ENCODE measurements around the gene GPC6. TPM values are rescaled to one million over a fixed set of nuclear protein-coding genes. Genes with fewer than 3 reads are reported as not detected.
A peak's percentile ranks its signal among the peaks of the same experiment; 100 is the strongest.

Gene GPC6
- total and polyA plus RNA-seq, 2 experiments from 2014 or later: 14.4 to 20.8 TPM

- Histone ChIP-seq H2AFZ (peak overlapping the region; percentile 7; the same call in 1 of the 2 replicates), H3K36me3 (ENCODE audit: low read depth) (no peaks in the 10 kb centered on the region), H4K20me1 (ENCODE audit: insufficient read depth) (no peaks in the 10 kb centered on the region), H3K4me2 (ENCODE audit: unreplicated experiment) (peak overlapping the region; percentile 19), H3F3A (ENCODE audit: insufficient read depth) (peaks cover 19% of the 10 kb centered on the region; the same call in 1 of the 2 replicates), H3K27ac (no peak overlapping the region), H3K9ac (no peak overlapping the region), H3K9me2 (ENCODE audit: insufficient read depth) (no peaks in the 10 kb centered on the region), H3K4me1 (ENCODE audit: insufficient read depth) (peaks cover 16% of the 10 kb centered on the region), H3K27me3 (replicated peaks; ENCODE audit: insufficient read depth) (no peaks in the 10 kb centered on the region), H3K79me2 (ENCODE audit: insufficient read depth) (no peaks in the 10 kb centered on the region), H3K9me3 (ENCODE audit: low read depth) (no peaks in the 10 kb centered on the region), H3K4me3 (0 out of 2 replicates have a peak overlapping the region, but pooled peaks have one; percentile 4)
- TF ChIP-seq EZH2phosphoT487 (IDR thresholded peaks at IDR 0.05; ENCODE audit: insufficient read depth, low read depth): no peak
- no peak for TF ChIP-seq EZH2 (IDR thresholded peaks at IDR 0.05; ENCODE audit: insufficient read depth, poor library complexity, severe bottlenecking)
- in situ Hi-C loops (cut with MboI): no loop called here
- peak; percentile 27 for DNase-seq
- WGBS, 2 experiments (ENCODE audit: low coverage in 1 of 2, low lambda C conversion rate in 2 of 2, missing lambda C conversion rate in 2 of 2): 6 to 14% methylated on average over 2 of the region's 2 CpGs
These were observed 737.5 kb downstream of the GPC6 start for GRCh38 chr13:93964146-93964512.

- Histone ChIP-seq H3K9me3 (ENCODE audit: low read depth) (no peaks in the 10 kb centered on the region), H3F3A (ENCODE audit: insufficient read depth) (peaks cover 19% of the 10 kb centered on the region; the same call in 1 of the 2 replicates), H3K9ac (no peak overlapping the region), H3K27me3 (replicated peaks; ENCODE audit: insufficient read depth) (no peaks in the 10 kb centered on the region), H4K20me1 (ENCODE audit: insufficient read depth) (no peaks in the 10 kb centered on the region), H3K36me3 (ENCODE audit: low read depth) (no peaks in the 10 kb centered on the region), H2AFZ (no peak overlapping the region), H3K4me1 (ENCODE audit: insufficient read depth) (peaks cover 16% of the 10 kb centered on the region), H3K9me2 (ENCODE audit: insufficient read depth) (no peaks in the 10 kb centered on the region), H3K79me2 (ENCODE audit: insufficient read depth) (no peaks in the 10 kb centered on the region), H3K27ac (no peak overlapping the region), H3K4me3 (no peak overlapping the region), H3K4me2 (ENCODE audit: unreplicated experiment) (no peak overlapping the region)
- 92 to 98% methylated on average over 3 of the region's 3 CpGs for WGBS, 2 experiments (ENCODE audit: low coverage in 1 of 2, low lambda C conversion rate in 2 of 2, missing lambda C conversion rate in 2 of 2)
- no peak for DNase-seq
- in situ Hi-C loops (cut with MboI): no loop called here
- TF ChIP-seq EZH2 (IDR thresholded peaks at IDR 0.05; ENCODE audit: insufficient read depth, poor library complexity, severe bottlenecking) (no peak), EZH2phosphoT487 (IDR thresholded peaks at IDR 0.05; ENCODE audit: insufficient read depth, low read depth) (no peak)
These were observed 739.0 kb downstream of the GPC6 start for GRCh38 chr13:93965587-93965986.

- Histone ChIP-seq H4K20me1 (ENCODE audit: insufficient read depth) (no peaks in the 10 kb centered on the region), H3K4me3 (no peak overlapping the region), H3K9ac (no peak overlapping the region), H3K9me3 (ENCODE audit: low read depth) (no peaks in the 10 kb centered on the region), H2AFZ (no peak overlapping the region), H3F3A (ENCODE audit: insufficient read depth) (peaks cover 19% of the 10 kb centered on the region; the same call in 1 of the 2 replicates), H3K4me1 (ENCODE audit: insufficient read depth) (peaks cover 16% of the 10 kb centered on the region), H3K79me2 (ENCODE audit: insufficient read depth) (no peaks in the 10 kb centered on the region), H3K27ac (no peak overlapping the region), H3K27me3 (replicated peaks; ENCODE audit: insufficient read depth) (no peaks in the 10 kb centered on the region), H3K9me2 (ENCODE audit: insufficient read depth) (no peaks in the 10 kb centered on the region), H3K4me2 (ENCODE audit: unreplicated experiment) (no peak overlapping the region), H3K36me3 (ENCODE audit: low read depth) (no peaks in the 10 kb centered on the region)
- in situ Hi-C loops (cut with MboI): no loop called here
- no peak for DNase-seq
- no peak for TF ChIP-seq EZH2phosphoT487 (IDR thresholded peaks at IDR 0.05; ENCODE audit: insufficient read depth, low read depth)
- no peak for TF ChIP-seq EZH2 (IDR thresholded peaks at IDR 0.05; ENCODE audit: insufficient read depth, poor library complexity, severe bottlenecking)
- WGBS, 2 experiments (ENCODE audit: low coverage in 1 of 2, low lambda C conversion rate in 2 of 2, missing lambda C conversion rate in 2 of 2): 96 to 98% methylated on average over 2 of the region's 2 CpGs
These were observed 739.8 kb downstream of the GPC6 start for GRCh38 chr13:93966267-93966936.

GRCh38 chr13:93967286-93967685, 740.7 kb downstream of the GPC6 start:
- Histone ChIP-seq H3K27ac (no peak overlapping the region), H3K27me3 (replicated peaks; ENCODE audit: insufficient read depth) (no peaks in the 10 kb centered on the region), H3K9me3 (ENCODE audit: low read depth) (no peaks in the 10 kb centered on the region), H3K9ac (no peak overlapping the region), H3K9me2 (ENCODE audit: insufficient read depth) (no peaks in the 10 kb centered on the region), H3K4me1 (ENCODE audit: insufficient read depth) (peaks cover 16% of the 10 kb centered on the region), H4K20me1 (ENCODE audit: insufficient read depth) (no peaks in the 10 kb centered on the region), H3F3A (ENCODE audit: insufficient read depth) (peaks cover 19% of the 10 kb centered on the region; the same call in 1 of the 2 replicates), H3K79me2 (ENCODE audit: insufficient read depth) (no peaks in the 10 kb centered on the region), H2AFZ (no peak overlapping the region), H3K36me3 (ENCODE audit: low read depth) (no peaks in the 10 kb centered on the region), H3K4me2 (ENCODE audit: unreplicated experiment) (no peak overlapping the region), H3K4me3 (no peak overlapping the region)
- in situ Hi-C loops (cut with MboI): no loop called here
- DNase-seq: no peak
- 75 to 80% methylated on average over 2 of the region's 2 CpGs for WGBS, 2 experiments (ENCODE audit: low coverage in 1 of 2, low lambda C conversion rate in 2 of 2, missing lambda C conversion rate in 2 of 2)
- TF ChIP-seq EZH2phosphoT487 (IDR thresholded peaks at IDR 0.05; ENCODE audit: insufficient read depth, low read depth) (no peak), EZH2 (IDR thresholded peaks at IDR 0.05; ENCODE audit: insufficient read depth, poor library complexity, severe bottlenecking) (no peak)

Data from GM23248 (cell line).